Fibroblast of lung (primary cell): ENCODE data around the gene ZNF394. TPM values are rescaled to one million over a fixed set of nuclear protein-coding genes. Genes with fewer than 3 reads are reported as not detected.
A peak's percentile ranks its signal among the peaks of the same experiment; 100 is the strongest.

Experiments
- DNase-seq, 2 donors: peaks; one replicate each; pipeline versions ENCODE4 v3.0.0 to v3.0.0-alpha.2; 2010; ENCODE audit warnings: low read depth in 2 of 2
- H2AFZ ChIP-seq: 2 replicates; pipeline ENCODE4 v1.5.1; 2012; ENCODE audit warnings: low read length, control low read depth, inconsistent platforms
- H3K27ac ChIP-seq: 2 replicates; pipeline ENCODE4 v1.5.1; 2011; ENCODE audit warnings: low read length, control low read depth; ENCODE audit not compliant: insufficient read depth
- H3K27me3 ChIP-seq: 2 replicates; pipeline ENCODE4 v1.5.1; 2011; ENCODE audit warnings: mild to moderate bottlenecking, low read length; ENCODE audit not compliant: control insufficient read depth, insufficient read depth
- H3K36me3 ChIP-seq: 2 replicates; pipeline ENCODE4 v1.5.1; 2011; ENCODE audit warnings: low read length; ENCODE audit not compliant: control insufficient read depth, insufficient read depth
- H3K4me1 ChIP-seq: 2 replicates; pipeline ENCODE4 v1.5.1; 2011; ENCODE audit warnings: low read length; ENCODE audit not compliant: control insufficient read depth, insufficient read depth; ENCODE audit errors: extremely low read depth
- H3K4me2 ChIP-seq: 2 replicates; pipeline ENCODE4 v1.5.1; 2011; ENCODE audit warnings: low read length, control low read depth; ENCODE audit not compliant: insufficient read depth; ENCODE audit errors: extremely low read depth
- H3K4me3 ChIP-seq, 4 experiments: fragments of 200-600 bp in 1 of 4; sonication (generic) in 1 of 4; replicated peaks in 1 of 4; 2 replicates each; pipeline ENCODE4 v1.5.1; 2011 to 2016; ENCODE audit warnings: low read length in 4 of 4, low read depth in 3 of 4, mild to moderate bottlenecking in 3 of 4, control low read depth in 2 of 4, inconsistent platforms in 1 of 4, mixed read lengths in 1 of 4; ENCODE audit not compliant: insufficient read depth in 1 of 4; ENCODE audit errors: control extremely low read depth in 1 of 4
- H3K79me2 ChIP-seq: 2 replicates; pipeline ENCODE4 v1.5.1; 2012; ENCODE audit warnings: mild to moderate bottlenecking, low read length, inconsistent platforms; ENCODE audit not compliant: control insufficient read depth, insufficient read depth
- H3K9ac ChIP-seq: 2 replicates; pipeline ENCODE4 v1.5.1; 2011; ENCODE audit warnings: mild to moderate bottlenecking, low read length, control low read depth; ENCODE audit not compliant: insufficient read depth
- H3K9me3 ChIP-seq: 2 replicates; pipeline ENCODE4 v1.5.1; 2012; ENCODE audit warnings: low read depth, low read length; ENCODE audit not compliant: control insufficient read depth, insufficient read depth
- H4K20me1 ChIP-seq: 2 replicates; pipeline ENCODE4 v1.5.1; 2011; ENCODE audit warnings: low read length; ENCODE audit not compliant: control insufficient read depth, insufficient read depth; ENCODE audit errors: extremely low read depth
- CTCF ChIP-seq, 2 donors: IDR thresholded peaks in 1 of 2; conservative IDR thresholded peaks in 1 of 2; 1 replicate in 1 of 2; 2 replicates in 1 of 2; pipeline ENCODE4 v1.5.1; 2011 to 2012; ENCODE audit warnings: low read length in 2 of 2, control low read depth in 1 of 2, inconsistent platforms in 1 of 2, low read depth in 1 of 2, mild to moderate bottlenecking in 1 of 2
- EZH2 ChIP-seq: IDR thresholded peaks from 2 replicates; pipeline ENCODE4 v1.5.1; 2012; ENCODE audit warnings: low read length, control low read depth, mild to moderate bottlenecking; ENCODE audit errors: missing control alignments
- polyA plus RNA-seq, 2 donors: library from polyadenylated mRNA; depleted of rRNA in 1 of 2; stranded (reverse) in 1 of 2; unstranded in 1 of 2; fragments of >200 nt; gene quantifications; 2 replicates each; pipeline ENCODE4 v1.2.1, GENCODE V29; 2011 to 2012; ENCODE audit warnings: missing spikeins in 1 of 2
- total RNA-seq: library from RNA; depleted of rRNA; stranded (reverse); fragments of >200 nt; gene quantifications from 2 replicates; pipeline ENCODE4 v1.2.1, GENCODE V29; 2014

The ZNF394 gene
- total and polyA plus RNA-seq, 2 donors (not counting 1 experiment from before 2014, with no cell fraction given): 9.5 to 20.1 TPM

GRCh38 chr7:99447943-99448342, 52.1 kb downstream of the ZNF394 start:
- Histone ChIP-seq H3K4me2 (no peak overlapping the region), H3K36me3 (peaks cover 27% of the 10 kb centered on the region), H3K9me3 (no peaks in the 10 kb centered on the region), H3K79me2 (no peaks in the 10 kb centered on the region), H3K27ac (no peak overlapping the region), H3K4me3 (no peak overlapping the region), H3K27me3 (no peaks in the 10 kb centered on the region), H4K20me1 (no peaks in the 10 kb centered on the region), H3K4me1 (no peaks in the 10 kb centered on the region), H2AFZ (no peak overlapping the region), H3K9ac (no peak overlapping the region)
- no peak for DNase-seq
- no peak for TF ChIP-seq CTCF (conservative IDR thresholded peaks at IDR 0.05 in 1 of 2, IDR thresholded peaks at IDR 0.05 in 1 of 2; ENCODE audit: low read depth in 1 of 2, low read length in 2 of 2)
- TF ChIP-seq EZH2: no peak

GRCh38 chr7:99446096-99446495, 54.0 kb downstream of the ZNF394 start:
- no peak overlapping the region for H2AFZ ChIP-seq
- H3K9me3 ChIP-seq: no peaks in the 10 kb centered on the region
- no peaks in the 10 kb centered on the region for H4K20me1 ChIP-seq
- peak in 1 of 2 donors; percentile 21 for DNase-seq
- H3K27me3 ChIP-seq: no peaks in the 10 kb centered on the region
- no peak overlapping the region for H3K4me2 ChIP-seq
- no peak overlapping the region for H3K27ac ChIP-seq
- no peak overlapping the region for H3K9ac ChIP-seq
- H3K4me3 ChIP-seq: no peak overlapping the region
- no peaks in the 10 kb centered on the region for H3K4me1 ChIP-seq
- peaks cover 17% of the 10 kb centered on the region for H3K36me3 ChIP-seq
- TF ChIP-seq EZH2: no peak
- TF ChIP-seq CTCF (conservative IDR thresholded peaks at IDR 0.05 in 1 of 2, IDR thresholded peaks at IDR 0.05 in 1 of 2; ENCODE audit: low read depth in 1 of 2, low read length in 2 of 2): no peak
- H3K79me2 ChIP-seq: peaks cover 6% of the 10 kb centered on the region

Other genes starting within 250 kb of the ZNF394 start
- gene MYH16, start 227.4 kb downstream of the ZNF394 start, total RNA-seq: not detected in 2 replicates
- not detected in 2 replicates for gene MYH16, start 227.4 kb downstream of the ZNF394 start, polyA plus RNA-seq
- gene ARPC1A, start 174.4 kb downstream of the ZNF394 start, total RNA-seq: 162 and 226 TPM in 2 replicates
- gene ARPC1A, start 174.4 kb downstream of the ZNF394 start, polyA plus RNA-seq: 184 and 279 TPM in 2 replicates
- gene ARPC1B, start 125.6 kb downstream of the ZNF394 start, total RNA-seq: 241 and 394 TPM in 2 replicates
- 245 and 408 TPM in 2 replicates for gene ARPC1B, start 125.6 kb downstream of the ZNF394 start, polyA plus RNA-seq
- gene PDAP1, start 91.7 kb downstream of the ZNF394 start, total RNA-seq: 29.6 and 34.7 TPM in 2 replicates
- 105 and 136 TPM in 2 replicates for gene PDAP1, start 91.7 kb downstream of the ZNF394 start, polyA plus RNA-seq
- gene BUD31, start 91.3 kb downstream of the ZNF394 start, total RNA-seq: 114 and 129 TPM in 2 replicates
- gene BUD31, start 91.3 kb downstream of the ZNF394 start, polyA plus RNA-seq: 83.4 and 94.8 TPM in 2 replicates
- 7.2 and 8.1 TPM in 2 replicates for gene PTCD1, start 61.5 kb downstream of the ZNF394 start, total RNA-seq
- gene PTCD1, start 61.5 kb downstream of the ZNF394 start, polyA plus RNA-seq: 2.3 and 2.6 TPM in 2 replicates
- 38.0 and 44.9 TPM in 2 replicates for gene CPSF4, start 61.3 kb downstream of the ZNF394 start, total RNA-seq
- 17.3 and 21.9 TPM in 2 replicates for gene CPSF4, start 61.3 kb downstream of the ZNF394 start, polyA plus RNA-seq
- gene ATP5MF, start 34.1 kb downstream of the ZNF394 start, total RNA-seq: 269 and 296 TPM in 2 replicates
- 2,326 and 2,573 TPM in 2 replicates for gene ATP5MF, start 34.1 kb downstream of the ZNF394 start, polyA plus RNA-seq
- 2.3 and 4.8 TPM in 2 replicates for gene ZNF789, start 27.4 kb downstream of the ZNF394 start, total RNA-seq
- gene ZNF789, start 27.4 kb downstream of the ZNF394 start, polyA plus RNA-seq: 5.5 and 8.7 TPM in 2 replicates
- 13.6 and 17.5 TPM in 2 replicates for gene ZKSCAN5, start 4.4 kb upstream of the ZNF394 start, total RNA-seq
- 9.6 and 10.4 TPM in 2 replicates for gene ZKSCAN5, start 4.4 kb upstream of the ZNF394 start, polyA plus RNA-seq
- gene FAM200A, start 51.8 kb upstream of the ZNF394 start, total RNA-seq: 8.2 and 9.7 TPM in 2 replicates
- 8.8 and 9.0 TPM in 2 replicates for gene FAM200A, start 51.8 kb upstream of the ZNF394 start, polyA plus RNA-seq
- 70.1 and 92.6 TPM in 2 replicates for gene ZNF655, start 58.4 kb upstream of the ZNF394 start, total RNA-seq
- 59.5 and 60.4 TPM in 2 replicates for gene ZNF655, start 58.4 kb upstream of the ZNF394 start, polyA plus RNA-seq
- 0.51 and 1.2 TPM in 2 replicates for gene TMEM225B, start 98.0 kb upstream of the ZNF394 start, total RNA-seq
- 0.60 and 1.3 TPM in 2 replicates for gene TMEM225B, start 98.0 kb upstream of the ZNF394 start, polyA plus RNA-seq
- gene ZSCAN25, start 116.7 kb upstream of the ZNF394 start, total RNA-seq: 10.2 and 10.5 TPM in 2 replicates
- 5.4 and 5.7 TPM in 2 replicates for gene ZSCAN25, start 116.7 kb upstream of the ZNF394 start, polyA plus RNA-seq
- 8.2 and 12.4 TPM in 2 replicates for gene CYP3A5, start 179.7 kb upstream of the ZNF394 start, total RNA-seq
- 0.51 and 1.9 TPM in 2 replicates for gene CYP3A5, start 179.7 kb upstream of the ZNF394 start, polyA plus RNA-seq
- gene CYP3A7, start 234.9 kb upstream of the ZNF394 start, total RNA-seq: 23.9 and 37.8 TPM in 2 replicates
- 0.16 and 0.44 TPM in 2 replicates for gene CYP3A7, start 234.9 kb upstream of the ZNF394 start, polyA plus RNA-seq